SK-N-SH treated with all-trans-retinoic acid at 6 μM for 48 hours (cell line): ENCODE data around the gene SCNN1B.

Source experiments
- ATAC-seq: fragments of 200-7000 bp; cut with Tn5 transposase; 3 replicates; pipeline ENCODE4 v1.9.1; 2020; ENCODE audit warnings: mild to moderate bottlenecking, moderate library complexity
- ARNTL ChIP-seq: fragments of 450-650 bp; formaldehyde crosslinking; IDR thresholded peaks from 2 replicates; pipeline ENCODE4 v1.5.0; 2020; ENCODE audit warnings: low read depth, mild to moderate bottlenecking, moderate library complexity, borderline replicate concordance
- BACH2 ChIP-seq: fragments of 250-450 bp; sonication (Bioruptor Pico); IDR thresholded peaks from 2 replicates; pipeline ENCODE4 v1.9.0; 2021; ENCODE audit warnings: mild to moderate bottlenecking, borderline replicate concordance
- GLIS3 ChIP-seq: fragments of 250-450 bp; sonication (Bioruptor Pico); IDR thresholded peaks from 2 replicates; pipeline ENCODE4 v1.5.0; 2020; ENCODE audit warnings: mild to moderate bottlenecking, moderate library complexity
- ISL1 ChIP-seq: fragments of 250-450 bp; sonication (Bioruptor Pico); IDR thresholded peaks from 2 replicates; pipeline ENCODE4 v2.1.2; 2022; ENCODE audit warnings: mild to moderate bottlenecking, moderate library complexity
- PPARA ChIP-seq: fragments of 250-450 bp; sonication (Bioruptor Pico); IDR thresholded peaks from 2 replicates; pipeline ENCODE4 v1.5.0; 2020; ENCODE audit warnings: mild to moderate bottlenecking, borderline replicate concordance
- RARB ChIP-seq: fragments of 250-450 bp; sonication (Bioruptor Pico); IDR thresholded peaks from 2 replicates; pipeline ENCODE4 v1.8.0; 2021; ENCODE audit warnings: mild to moderate bottlenecking, moderate library complexity
- TCF4 ChIP-seq: fragments of 250-450 bp; sonication (Bioruptor Pico); IDR thresholded peaks from 2 replicates; pipeline ENCODE4 v1.8.0; 2021; ENCODE audit warnings: mild to moderate bottlenecking, moderate library complexity, borderline replicate concordance
- TOX ChIP-seq: fragments of 250-450 bp; sonication (Bioruptor Pico); IDR thresholded peaks from 2 replicates; pipeline ENCODE4 v1.8.0; 2021; ENCODE audit warnings: mild to moderate bottlenecking, moderate library complexity, borderline replicate concordance
- ZC3H10 ChIP-seq: fragments of 250-450 bp; sonication (Bioruptor Pico); IDR thresholded peaks from 2 replicates; pipeline ENCODE4 v1.5.1; 2021; ENCODE audit warnings: mild to moderate bottlenecking, moderate library complexity
- ZFP3 ChIP-seq: fragments of 250-450 bp; sonication (Bioruptor Pico); IDR thresholded peaks from 2 replicates; pipeline ENCODE4 v1.5.0; 2020; ENCODE audit warnings: mild to moderate bottlenecking, moderate library complexity
- ZNF565 ChIP-seq: fragments of 450-650 bp; formaldehyde crosslinking; conservative IDR thresholded peaks from 2 replicates; pipeline ENCODE4 v1.5.0; 2020; ENCODE audit warnings: low read depth, mild to moderate bottlenecking, moderate library complexity
- ZNF70 ChIP-seq: fragments of 450-650 bp; formaldehyde crosslinking; IDR thresholded peaks from 2 replicates; pipeline ENCODE4 v1.5.0; 2020; ENCODE audit warnings: mild to moderate bottlenecking, moderate library complexity
- ZNF8 ChIP-seq: fragments of 450-650 bp; formaldehyde crosslinking; IDR thresholded peaks from 2 replicates; pipeline ENCODE4 v1.5.0; 2020; ENCODE audit warnings: mild to moderate bottlenecking, moderate library complexity
- TF ChIP-seq, protein P1 (sequence below): fragments of 250-450 bp; sonication (Bioruptor Pico); IDR thresholded peaks from 2 replicates; pipeline ENCODE4 v1.5.1; 2020; ENCODE audit warnings: low read depth, mild to moderate bottlenecking, moderate library complexity
- TF ChIP-seq, protein P2 (sequence below): fragments of 250-450 bp; sonication (Bioruptor Pico); IDR thresholded peaks from 2 replicates; pipeline ENCODE4 v1.8.0; 2021; ENCODE audit warnings: low read depth, mild to moderate bottlenecking, moderate library complexity, borderline replicate concordance
- TF ChIP-seq, protein P3 (sequence below): fragments of 250-450 bp; sonication (Bioruptor Pico); IDR thresholded peaks from 2 replicates; pipeline ENCODE4 v1.5.0; 2020; ENCODE audit warnings: mild to moderate bottlenecking, moderate library complexity
- TF ChIP-seq, protein P4 (sequence below): fragments of 250-450 bp; sonication (Bioruptor Pico); IDR thresholded peaks from 2 replicates; pipeline ENCODE4 v1.5.1; 2021; ENCODE audit warnings: mild to moderate bottlenecking, moderate library complexity
- TF ChIP-seq, protein P5 (sequence below): fragments of 250-450 bp; sonication (Bioruptor Pico); IDR thresholded peaks from 2 replicates; pipeline ENCODE4 v1.8.0; 2020; ENCODE audit warnings: mild to moderate bottlenecking, moderate library complexity, borderline replicate concordance

SCNN1B gene

DNA sequence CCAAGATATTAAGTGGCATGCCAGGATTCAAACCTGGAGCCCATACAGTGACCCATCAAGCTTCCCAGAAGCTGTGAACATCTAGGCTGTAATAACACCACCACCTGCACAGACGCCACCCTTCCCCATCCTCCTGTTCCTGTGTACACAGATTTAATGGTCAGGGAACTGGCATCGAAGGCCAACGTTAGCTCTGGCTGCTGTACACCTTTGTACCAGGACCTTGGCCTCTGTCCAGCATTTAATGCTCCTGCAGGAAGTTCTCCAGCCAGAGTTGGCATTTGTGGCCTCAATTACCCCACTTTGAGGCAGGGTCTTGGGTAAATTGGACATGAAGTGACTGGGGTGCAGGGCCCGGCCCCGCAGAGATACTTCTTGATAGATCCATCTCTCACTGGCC, 49.3 kb downstream of the SCNN1B start:
- ATAC-seq, result no peak
- TF ChIP-seq ISL1 (CRISPR knock-in tag), result no peak
- TF ChIP-seq, protein P1, sequence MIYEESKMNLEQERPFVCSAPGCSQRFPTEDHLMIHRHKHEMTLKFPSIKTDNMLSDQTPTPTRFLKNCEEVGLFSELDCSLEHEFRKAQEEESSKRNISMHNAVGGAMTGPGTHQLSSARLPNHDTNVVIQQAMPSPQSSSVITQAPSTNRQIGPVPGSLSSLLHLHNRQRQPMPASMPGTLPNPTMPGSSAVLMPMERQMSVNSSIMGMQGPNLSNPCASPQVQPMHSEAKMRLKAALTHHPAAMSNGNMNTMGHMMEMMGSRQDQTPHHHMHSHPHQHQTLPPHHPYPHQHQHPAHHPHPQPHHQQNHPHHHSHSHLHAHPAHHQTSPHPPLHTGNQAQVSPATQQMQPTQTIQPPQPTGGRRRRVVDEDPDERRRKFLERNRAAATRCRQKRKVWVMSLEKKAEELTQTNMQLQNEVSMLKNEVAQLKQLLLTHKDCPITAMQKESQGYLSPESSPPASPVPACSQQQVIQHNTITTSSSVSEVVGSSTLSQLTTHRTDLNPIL (CRISPR knock-in tag), result no peak
- TF ChIP-seq BACH2 (CRISPR knock-in tag), result no peak
- no peak for TF ChIP-seq PPARA (CRISPR knock-in tag)
- no peak for TF ChIP-seq ARNTL
- TF ChIP-seq RARB (CRISPR knock-in tag), result no peak
- TF ChIP-seq ZNF565 (CRISPR knock-in tag), result no peak
- TF ChIP-seq, protein P2, sequence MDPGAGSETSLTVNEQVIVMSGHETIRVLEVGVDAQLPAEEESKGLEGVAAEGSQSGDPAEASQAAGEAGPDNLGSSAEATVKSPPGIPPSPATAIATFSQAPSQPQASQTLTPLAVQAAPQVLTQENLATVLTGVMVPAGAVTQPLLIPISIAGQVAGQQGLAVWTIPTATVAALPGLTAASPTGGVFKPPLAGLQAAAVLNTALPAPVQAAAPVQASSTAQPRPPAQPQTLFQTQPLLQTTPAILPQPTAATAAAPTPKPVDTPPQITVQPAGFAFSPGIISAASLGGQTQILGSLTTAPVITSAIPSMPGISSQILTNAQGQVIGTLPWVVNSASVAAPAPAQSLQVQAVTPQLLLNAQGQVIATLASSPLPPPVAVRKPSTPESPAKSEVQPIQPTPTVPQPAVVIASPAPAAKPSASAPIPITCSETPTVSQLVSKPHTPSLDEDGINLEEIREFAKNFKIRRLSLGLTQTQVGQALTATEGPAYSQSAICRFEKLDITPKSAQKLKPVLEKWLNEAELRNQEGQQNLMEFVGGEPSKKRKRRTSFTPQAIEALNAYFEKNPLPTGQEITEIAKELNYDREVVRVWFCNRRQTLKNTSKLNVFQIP (CRISPR knock-in tag), result no peak
- TF ChIP-seq TCF4 (CRISPR knock-in tag), result no peak
- TF ChIP-seq, protein P3, sequence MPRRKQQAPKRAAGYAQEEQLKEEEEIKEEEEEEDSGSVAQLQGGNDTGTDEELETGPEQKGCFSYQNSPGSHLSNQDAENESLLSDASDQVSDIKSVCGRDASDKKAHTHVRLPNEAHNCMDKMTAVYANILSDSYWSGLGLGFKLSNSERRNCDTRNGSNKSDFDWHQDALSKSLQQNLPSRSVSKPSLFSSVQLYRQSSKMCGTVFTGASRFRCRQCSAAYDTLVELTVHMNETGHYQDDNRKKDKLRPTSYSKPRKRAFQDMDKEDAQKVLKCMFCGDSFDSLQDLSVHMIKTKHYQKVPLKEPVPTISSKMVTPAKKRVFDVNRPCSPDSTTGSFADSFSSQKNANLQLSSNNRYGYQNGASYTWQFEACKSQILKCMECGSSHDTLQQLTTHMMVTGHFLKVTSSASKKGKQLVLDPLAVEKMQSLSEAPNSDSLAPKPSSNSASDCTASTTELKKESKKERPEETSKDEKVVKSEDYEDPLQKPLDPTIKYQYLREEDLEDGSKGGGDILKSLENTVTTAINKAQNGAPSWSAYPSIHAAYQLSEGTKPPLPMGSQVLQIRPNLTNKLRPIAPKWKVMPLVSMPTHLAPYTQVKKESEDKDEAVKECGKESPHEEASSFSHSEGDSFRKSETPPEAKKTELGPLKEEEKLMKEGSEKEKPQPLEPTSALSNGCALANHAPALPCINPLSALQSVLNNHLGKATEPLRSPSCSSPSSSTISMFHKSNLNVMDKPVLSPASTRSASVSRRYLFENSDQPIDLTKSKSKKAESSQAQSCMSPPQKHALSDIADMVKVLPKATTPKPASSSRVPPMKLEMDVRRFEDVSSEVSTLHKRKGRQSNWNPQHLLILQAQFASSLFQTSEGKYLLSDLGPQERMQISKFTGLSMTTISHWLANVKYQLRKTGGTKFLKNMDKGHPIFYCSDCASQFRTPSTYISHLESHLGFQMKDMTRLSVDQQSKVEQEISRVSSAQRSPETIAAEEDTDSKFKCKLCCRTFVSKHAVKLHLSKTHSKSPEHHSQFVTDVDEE (CRISPR knock-in tag), result no peak
- no peak for TF ChIP-seq GLIS3 (CRISPR knock-in tag)
- TF ChIP-seq, protein P4, sequence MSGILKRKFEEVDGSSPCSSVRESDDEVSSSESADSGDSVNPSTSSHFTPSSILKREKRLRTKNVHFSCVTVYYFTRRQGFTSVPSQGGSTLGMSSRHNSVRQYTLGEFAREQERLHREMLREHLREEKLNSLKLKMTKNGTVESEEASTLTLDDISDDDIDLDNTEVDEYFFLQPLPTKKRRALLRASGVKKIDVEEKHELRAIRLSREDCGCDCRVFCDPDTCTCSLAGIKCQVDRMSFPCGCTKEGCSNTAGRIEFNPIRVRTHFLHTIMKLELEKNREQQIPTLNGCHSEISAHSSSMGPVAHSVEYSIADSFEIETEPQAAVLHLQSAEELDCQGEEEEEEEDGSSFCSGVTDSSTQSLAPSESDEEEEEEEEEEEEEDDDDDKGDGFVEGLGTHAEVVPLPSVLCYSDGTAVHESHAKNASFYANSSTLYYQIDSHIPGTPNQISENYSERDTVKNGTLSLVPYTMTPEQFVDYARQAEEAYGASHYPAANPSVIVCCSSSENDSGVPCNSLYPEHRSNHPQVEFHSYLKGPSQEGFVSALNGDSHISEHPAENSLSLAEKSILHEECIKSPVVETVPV (CRISPR knock-in tag), result no peak
- TF ChIP-seq ZC3H10 (CRISPR knock-in tag), result no peak
- TF ChIP-seq, protein P5, sequence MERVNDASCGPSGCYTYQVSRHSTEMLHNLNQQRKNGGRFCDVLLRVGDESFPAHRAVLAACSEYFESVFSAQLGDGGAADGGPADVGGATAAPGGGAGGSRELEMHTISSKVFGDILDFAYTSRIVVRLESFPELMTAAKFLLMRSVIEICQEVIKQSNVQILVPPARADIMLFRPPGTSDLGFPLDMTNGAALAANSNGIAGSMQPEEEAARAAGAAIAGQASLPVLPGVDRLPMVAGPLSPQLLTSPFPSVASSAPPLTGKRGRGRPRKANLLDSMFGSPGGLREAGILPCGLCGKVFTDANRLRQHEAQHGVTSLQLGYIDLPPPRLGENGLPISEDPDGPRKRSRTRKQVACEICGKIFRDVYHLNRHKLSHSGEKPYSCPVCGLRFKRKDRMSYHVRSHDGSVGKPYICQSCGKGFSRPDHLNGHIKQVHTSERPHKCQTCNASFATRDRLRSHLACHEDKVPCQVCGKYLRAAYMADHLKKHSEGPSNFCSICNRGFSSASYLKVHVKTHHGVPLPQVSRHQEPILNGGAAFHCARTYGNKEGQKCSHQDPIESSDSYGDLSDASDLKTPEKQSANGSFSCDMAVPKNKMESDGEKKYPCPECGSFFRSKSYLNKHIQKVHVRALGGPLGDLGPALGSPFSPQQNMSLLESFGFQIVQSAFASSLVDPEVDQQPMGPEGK (CRISPR knock-in tag), result no peak
- no peak for TF ChIP-seq ZNF8 (CRISPR knock-in tag)
- TF ChIP-seq TOX (CRISPR knock-in tag), result no peak
- TF ChIP-seq, all 23 proteins: peak for 0

DNA sequence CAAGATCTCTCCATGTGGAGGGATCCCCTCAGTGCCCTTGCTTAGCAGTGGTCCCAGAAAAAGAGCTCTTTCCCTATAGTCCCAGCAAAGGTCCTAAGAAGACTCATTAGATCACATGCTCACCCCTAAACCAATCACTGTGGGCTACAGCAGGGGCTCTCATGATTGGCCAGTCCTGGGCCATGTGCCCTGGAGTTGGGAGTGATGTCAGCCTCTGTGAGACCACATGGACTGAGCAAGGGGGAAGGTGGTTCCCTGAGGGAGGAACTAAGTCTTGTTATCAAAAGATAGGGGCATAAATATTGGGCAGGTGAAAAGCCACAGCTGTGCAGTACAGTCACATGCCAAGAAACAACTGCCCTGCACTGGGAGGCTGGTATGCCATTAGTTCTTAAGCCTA, 51.3 kb downstream of the SCNN1B start:
- ATAC-seq, result no peak

DNA sequence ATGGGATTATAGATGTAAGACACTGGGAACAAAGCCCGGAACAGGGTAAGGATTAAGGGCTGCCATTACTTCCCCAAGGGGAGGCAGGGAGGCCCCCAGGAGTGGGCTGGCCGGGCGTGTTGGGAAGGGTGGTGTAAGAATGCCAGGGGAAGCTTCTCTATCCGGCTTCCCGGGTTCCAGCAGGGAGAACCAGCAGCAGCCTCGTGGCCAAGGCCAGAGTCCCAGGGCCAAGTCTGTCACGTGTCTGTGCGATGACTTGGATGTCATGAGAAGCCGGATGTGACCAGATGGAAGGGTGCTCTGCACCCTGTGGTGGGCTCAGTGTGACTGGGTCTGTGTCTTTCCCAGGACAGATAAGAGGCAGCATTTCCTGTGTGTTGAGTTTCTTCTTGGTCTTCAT, 52.1 kb downstream of the SCNN1B start:
- no peak for ATAC-seq
- no peak for TF ChIP-seq TCF4 (CRISPR knock-in tag)
- TF ChIP-seq RARB (CRISPR knock-in tag), result no peak
- no peak for TF ChIP-seq ZC3H10 (CRISPR knock-in tag)

More for the DNA sequence above, 51.3 kb downstream of the SCNN1B start:
- TF ChIP-seq ZFP3 (CRISPR knock-in tag) (no peak), ZNF70 (CRISPR knock-in tag) (no peak), ISL1 (CRISPR knock-in tag) (no peak)
- TF ChIP-seq, protein P2 (CRISPR knock-in tag), result no peak
